SK-N-SH treated with all-trans-retinoic acid at 6 μM for 48 hours (cell line): ENCODE measurements around the gene FBXO3.

Experiments
- ARNTL ChIP-seq: fragments of 450-650 bp; formaldehyde crosslinking; IDR thresholded peaks from 2 replicates; pipeline ENCODE4 v1.5.0; 2020; ENCODE audit warnings: low read depth, mild to moderate bottlenecking, moderate library complexity, borderline replicate concordance
- BACH2 ChIP-seq: fragments of 250-450 bp; sonication (Bioruptor Pico); IDR thresholded peaks from 2 replicates; pipeline ENCODE4 v1.9.0; 2021; ENCODE audit warnings: mild to moderate bottlenecking, borderline replicate concordance
- ESRRG ChIP-seq: fragments of 250-450 bp; sonication (Bioruptor Pico); IDR thresholded peaks from 2 replicates; pipeline ENCODE4 v1.6.1; 2021; ENCODE audit warnings: mild to moderate bottlenecking
- GLIS3 ChIP-seq: fragments of 250-450 bp; sonication (Bioruptor Pico); IDR thresholded peaks from 2 replicates; pipeline ENCODE4 v1.5.0; 2020; ENCODE audit warnings: mild to moderate bottlenecking, moderate library complexity
- PATZ1 ChIP-seq: fragments of 250-450 bp; sonication (Bioruptor Pico); IDR thresholded peaks from 2 replicates; pipeline ENCODE4 v1.8.0; 2020; ENCODE audit warnings: mild to moderate bottlenecking, moderate library complexity, borderline replicate concordance
- POU6F1 ChIP-seq: fragments of 250-450 bp; sonication (Bioruptor Pico); IDR thresholded peaks from 2 replicates; pipeline ENCODE4 v1.8.0; 2021; ENCODE audit warnings: low read depth, mild to moderate bottlenecking, moderate library complexity, borderline replicate concordance
- PPARA ChIP-seq: fragments of 250-450 bp; sonication (Bioruptor Pico); IDR thresholded peaks from 2 replicates; pipeline ENCODE4 v1.5.0; 2020; ENCODE audit warnings: mild to moderate bottlenecking, borderline replicate concordance
- RARB ChIP-seq: fragments of 250-450 bp; sonication (Bioruptor Pico); IDR thresholded peaks from 2 replicates; pipeline ENCODE4 v1.8.0; 2021; ENCODE audit warnings: mild to moderate bottlenecking, moderate library complexity
- TCF4 ChIP-seq: fragments of 250-450 bp; sonication (Bioruptor Pico); IDR thresholded peaks from 2 replicates; pipeline ENCODE4 v1.8.0; 2021; ENCODE audit warnings: mild to moderate bottlenecking, moderate library complexity, borderline replicate concordance
- ZFP30 ChIP-seq: fragments of 450-650 bp; formaldehyde crosslinking; IDR thresholded peaks from 2 replicates; pipeline ENCODE4 v1.5.0; 2022; ENCODE audit warnings: mild to moderate bottlenecking, moderate library complexity

GRCh38 chr11:33801821-33802193, 27.5 kb upstream of the FBXO3 start:
- TF ChIP-seq BACH2 (CRISPR knock-in tag) (no peak), PPARA (CRISPR knock-in tag) (no peak), POU6F1 (CRISPR knock-in tag) (no peak), ZFP30 (no peak), TCF4 (no peak), RARB (CRISPR knock-in tag) (no peak), ESRRG (CRISPR knock-in tag) (no peak), PATZ1 (CRISPR knock-in tag) (no peak), ARNTL (CRISPR knock-in tag) (no peak), GLIS3 (CRISPR knock-in tag) (no peak)
